Measurements from ENCODE around the gene CTRB1.

DNA sequence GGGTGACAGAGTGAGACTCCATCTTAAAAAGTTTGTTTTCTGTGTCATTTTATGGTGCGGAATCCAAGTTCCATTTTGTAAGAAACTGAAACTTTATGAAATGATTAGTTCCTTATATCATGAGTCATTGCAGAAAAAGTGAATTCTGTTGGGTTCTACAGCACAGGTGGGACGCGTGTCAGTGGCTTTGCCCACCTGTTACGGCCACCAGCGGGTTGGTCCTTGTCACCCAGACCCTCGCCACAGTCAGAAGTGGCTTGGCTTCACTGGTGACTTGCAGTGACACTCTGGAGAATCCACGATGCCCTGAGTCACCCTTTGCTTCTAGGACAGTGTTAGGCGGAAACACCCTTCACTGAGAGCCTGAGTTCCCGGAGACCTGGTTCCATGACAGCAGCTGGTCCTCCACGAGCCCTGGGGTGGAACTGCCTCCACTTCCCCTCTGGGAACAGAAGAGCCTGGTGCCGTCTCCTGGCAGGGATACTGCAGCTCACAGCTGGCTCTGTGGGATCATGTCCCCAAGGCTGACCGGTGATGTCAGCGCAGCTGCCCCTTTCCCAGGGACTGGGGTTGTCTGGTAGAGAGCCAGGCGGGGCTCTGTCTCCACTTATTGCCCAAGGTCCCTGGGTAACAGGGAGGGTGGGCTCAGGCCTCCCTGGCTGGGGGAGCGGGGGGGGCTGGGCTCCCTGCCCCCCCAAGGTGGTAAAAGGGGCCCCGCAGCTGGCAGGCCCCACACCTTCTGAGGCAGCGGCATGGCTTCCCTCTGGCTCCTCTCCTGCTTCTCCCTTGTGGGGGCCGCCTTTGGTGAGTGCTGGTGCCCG is at the start of gene CTRB1:
- TF ChIP-seq POLR2A (IDR thresholded peaks at IDR 0.05) = no peak
- TF ChIP-seq CTCF (IDR thresholded peaks at IDR 0.05) = no peak
- TF ChIP-seq POLR2AphosphoS5 (IDR thresholded peaks at IDR 0.05) = no peak
